Activated T-helper 2 cell treated with anti-CD3 and anti-CD28 coated beads, Interferon-gamma antibody, Interleukin-2, Interleukin-4, amounts not matched to agents 10 μg/mL and 5 μg/mL and 100 μg/mL, durations not matched to agents 14 hours and 24 hours and 36 hours (primary cell): ENCODE measurements around the gene PLA2G1B. TPM values are rescaled to one million over a fixed set of nuclear protein-coding genes. Genes with fewer than 3 reads are reported as not detected.
A peak's percentile ranks its signal among the peaks of the same experiment; 100 is the strongest.

ENCODE experiments used
- DNase-seq: peaks from one replicate; pipeline ENCODE4 v3.0.0; 2021; ENCODE audit warnings: low spot score
- H3K27ac Mint-ChIP-seq: one replicate; pipeline ENCODE4 v1.8.0; 2021; ENCODE audit warnings: mixed read lengths
- H3K27me3 Mint-ChIP-seq: one replicate; pipeline ENCODE4 v1.8.0; 2021; ENCODE audit warnings: low read depth, mixed read lengths
- H3K36me3 Mint-ChIP-seq: one replicate; pipeline ENCODE4 v1.8.0; 2021; ENCODE audit warnings: low read depth, mixed read lengths
- H3K4me1 Mint-ChIP-seq: one replicate; pipeline ENCODE4 v1.8.0; 2021; ENCODE audit warnings: low read depth, mixed read lengths
- H3K4me3 Mint-ChIP-seq: one replicate; pipeline ENCODE4 v1.8.0; 2021; ENCODE audit warnings: low read depth, mild to moderate bottlenecking, moderate library complexity, mixed read lengths
- H3K9me3 Mint-ChIP-seq: one replicate; pipeline ENCODE4 v1.8.0; 2021; ENCODE audit warnings: mixed read lengths
- intact Hi-C: fragments of 100-400 bp; cut with micrococcal nuclease; formaldehyde crosslinking; loops from one replicate; pipeline ENCODE4 v1.15.1; 2023
- total RNA-seq: library from RNA; stranded (reverse); gene quantifications from 2 replicates; pipeline ENCODE4 v1.2.3, GENCODE V29; 2022

The PLA2G1B gene
- total RNA-seq: not detected in 2 replicates

GRCh38 chr12:120327593-120327992 is at the start of gene PLA2G1B:
Gene PLA2G1B (minus strand): TSS chr12:120327779. CDS start chr12:120327753, 26 bp downstream.
- H3K4me3 Mint-ChIP-seq: no peak within 1 kb of the TSS
- intact Hi-C loops: loop anchor here (5.0 to 10.0 kb wide), 2 partner anchors 110 to 257 kb away; partner anchors contain the start of genes COX6A1 and POP5

DNA sequence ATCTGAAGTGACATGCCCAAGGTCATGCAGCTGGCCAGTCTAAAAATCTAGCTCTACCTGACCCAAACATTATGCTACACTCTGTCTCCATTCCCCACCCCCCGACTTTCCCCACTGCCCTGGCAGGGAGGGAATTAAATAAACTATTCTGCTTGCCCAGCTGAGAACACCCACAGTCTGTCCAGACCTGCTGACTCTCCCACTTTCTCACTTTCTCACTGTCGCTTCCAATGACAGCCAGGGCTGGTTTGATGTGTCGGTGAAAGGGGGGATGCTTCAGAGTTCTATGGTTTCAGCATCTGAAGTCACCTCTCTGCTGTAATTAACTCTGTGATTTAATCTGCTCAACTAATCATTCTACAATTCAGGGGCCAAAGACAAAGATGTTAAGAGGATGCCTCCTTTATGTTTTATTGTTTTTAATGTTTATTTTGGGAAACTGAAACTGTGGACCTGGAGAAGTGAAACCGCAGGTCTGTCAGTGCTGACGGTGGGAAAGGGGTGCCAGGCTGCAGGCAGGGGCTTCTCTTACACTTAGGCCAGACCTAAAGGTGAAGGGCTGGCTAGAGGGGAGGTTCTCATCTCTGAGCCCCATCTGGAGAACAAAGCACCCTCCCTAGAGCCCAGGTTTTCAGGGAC is 49.5 kb upstream of the PLA2G1B start:
- no peak overlapping the region for H3K27ac Mint-ChIP-seq
- no peak for DNase-seq
- no peaks in the 10 kb centered on the region for H3K4me1 Mint-ChIP-seq
- H3K36me3 Mint-ChIP-seq: no peaks in the 10 kb centered on the region
- H3K4me3 Mint-ChIP-seq: no peak overlapping the region
- H3K9me3 Mint-ChIP-seq: no peaks in the 10 kb centered on the region
- H3K27me3 Mint-ChIP-seq: peaks cover 53% of the 10 kb centered on the region
- intact Hi-C loops: no loop called here

More at GRCh38 chr12:120327593-120327992, at the start of gene PLA2G1B:
- peaks cover 3% of the 10 kb centered on the region for H3K27me3 Mint-ChIP-seq
- no peak within 1 kb of the TSS for H3K27ac Mint-ChIP-seq
- DNase-seq: no peak
- peaks cover 9% of the 10 kb centered on the region for H3K4me1 Mint-ChIP-seq
- H3K9me3 Mint-ChIP-seq: no peaks in the 10 kb centered on the region
- H3K36me3 Mint-ChIP-seq: no peaks in the 10 kb centered on the region

- intact Hi-C loops: no loop called here
- Mint-ChIP-seq H3K4me3 (no peak overlapping the region), H3K4me1 (no peaks in the 10 kb centered on the region), H3K36me3 (no peaks in the 10 kb centered on the region), H3K27me3 (peaks cover 53% of the 10 kb centered on the region), H3K27ac (no peak overlapping the region), H3K9me3 (no peaks in the 10 kb centered on the region)
- no peak for DNase-seq
These were observed 48.8 kb upstream of the PLA2G1B start for GRCh38 chr12:120376416-120376815.

- Mint-ChIP-seq H3K9me3 (no peaks in the 10 kb centered on the region), H3K27me3 (peaks cover 53% of the 10 kb centered on the region), H3K27ac (no peak overlapping the region), H3K4me1 (no peaks in the 10 kb centered on the region), H3K4me3 (no peak overlapping the region), H3K36me3 (no peaks in the 10 kb centered on the region)
- intact Hi-C loops: no loop called here
- DNase-seq: no peak
These were observed 48.4 kb upstream of the PLA2G1B start for GRCh38 chr12:120376009-120376408.

- H3K4me3 Mint-ChIP-seq: no peak overlapping the region
- H3K9me3 Mint-ChIP-seq: no peaks in the 10 kb centered on the region
- H3K27me3 Mint-ChIP-seq: peaks cover 66% of the 10 kb centered on the region
- H3K4me1 Mint-ChIP-seq: peaks cover 9% of the 10 kb centered on the region
- intact Hi-C loops: no loop called here
- peaks cover 4% of the 10 kb centered on the region for H3K36me3 Mint-ChIP-seq
- H3K27ac Mint-ChIP-seq: no peak overlapping the region
- DNase-seq: no peak
These were observed 46.1 kb upstream of the PLA2G1B start for GRCh38 chr12:120373683-120374082.

- intact Hi-C loops: no loop called here
- H3K36me3 Mint-ChIP-seq: peaks cover 4% of the 10 kb centered on the region
- no peak for DNase-seq
- peaks cover 67% of the 10 kb centered on the region for H3K27me3 Mint-ChIP-seq
- H3K9me3 Mint-ChIP-seq: no peaks in the 10 kb centered on the region
- no peak overlapping the region for H3K27ac Mint-ChIP-seq
- H3K4me1 Mint-ChIP-seq: peaks cover 11% of the 10 kb centered on the region
- H3K4me3 Mint-ChIP-seq: peak overlapping the region; percentile 61
These were observed 43.0 kb upstream of the PLA2G1B start for GRCh38 chr12:120370343-120371243.

DNA sequence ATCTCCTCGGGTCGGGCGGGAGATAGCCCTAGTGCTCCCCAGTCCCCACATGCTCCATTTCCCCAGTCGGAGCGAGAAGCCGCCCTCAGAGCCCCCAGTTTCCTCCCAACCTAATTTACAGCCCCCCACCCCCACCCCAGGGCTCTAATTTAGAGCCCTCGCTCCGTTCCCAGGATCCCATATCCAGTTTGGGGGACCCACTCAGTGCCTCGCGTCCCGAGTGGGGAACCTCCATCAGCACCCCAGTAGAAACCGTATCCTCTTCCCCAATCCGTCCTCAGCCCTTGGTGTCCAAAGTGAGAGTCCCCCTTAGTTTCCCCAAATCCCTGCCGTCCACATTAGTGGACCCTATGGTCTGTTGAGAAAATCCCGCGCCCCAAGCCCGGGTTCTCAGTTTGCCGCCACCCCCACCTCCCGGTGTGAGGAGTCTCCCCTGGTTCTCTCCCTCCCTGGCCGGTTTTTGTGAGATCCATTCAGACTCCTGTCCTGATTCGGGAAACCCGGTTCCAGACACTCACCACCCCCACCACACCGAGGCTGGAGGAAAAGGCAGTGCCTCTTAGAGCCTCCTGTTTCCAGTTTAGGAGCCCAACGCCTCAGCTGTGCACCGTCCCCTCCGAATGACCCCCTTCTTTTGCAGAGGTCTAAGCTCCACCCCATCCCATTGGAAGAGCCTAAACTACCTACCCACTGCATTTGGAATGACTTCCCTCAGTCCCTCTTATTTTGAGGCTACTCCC is 42.2 kb upstream of the PLA2G1B start:
- Mint-ChIP-seq H3K9me3 (no peaks in the 10 kb centered on the region), H3K4me3 (peak overlapping the region; percentile 61), H3K27me3 (peaks cover 68% of the 10 kb centered on the region), H3K36me3 (peaks cover 4% of the 10 kb centered on the region), H3K4me1 (peaks cover 11% of the 10 kb centered on the region), H3K27ac (no peak overlapping the region)
- DNase-seq: no peak
- intact Hi-C loops: no loop called here

DNA sequence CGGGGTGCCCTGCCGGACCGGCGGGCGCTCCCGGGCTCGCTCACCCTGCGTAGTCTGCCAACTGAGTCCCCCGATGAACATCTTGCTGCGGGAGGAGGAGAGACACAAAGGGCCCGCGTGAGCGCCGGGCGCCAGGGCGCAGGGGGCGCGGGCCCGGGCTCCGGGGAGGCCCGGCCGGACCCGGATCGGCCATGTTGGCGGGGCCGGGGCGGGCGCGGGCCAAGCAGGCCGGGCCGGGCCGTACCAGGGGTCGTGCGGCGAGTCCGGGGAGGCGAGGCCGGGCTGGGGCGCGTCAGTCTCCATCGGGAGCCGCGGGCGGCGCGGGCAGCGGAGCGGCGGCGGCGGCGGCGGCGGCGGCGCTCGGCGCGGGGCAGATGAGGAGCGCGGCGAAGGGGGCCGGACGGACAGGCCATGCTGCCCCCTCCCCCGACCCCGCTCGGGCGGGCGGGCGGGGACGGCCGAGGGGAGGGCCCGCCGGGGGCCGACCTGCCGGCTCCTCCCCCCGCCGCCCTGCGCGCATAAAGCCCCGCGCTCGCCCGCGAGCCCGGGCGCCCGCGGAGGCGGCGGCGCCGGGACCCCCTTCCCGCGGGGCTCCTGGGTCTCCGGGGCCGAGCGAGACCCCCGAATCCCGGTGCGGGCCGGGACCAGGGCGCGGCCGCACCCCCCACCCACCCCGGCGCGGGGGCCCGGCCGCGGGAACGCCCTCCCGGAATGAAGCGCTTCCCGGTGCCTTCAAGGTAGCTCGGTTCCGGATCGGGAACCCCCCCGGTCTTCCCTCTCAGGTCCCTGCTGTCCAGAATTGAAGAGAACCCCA is 41.4 kb upstream of the PLA2G1B start, which contains the start of gene MSI1:
TSS of gene MSI1 (minus strand) at position 376 of the 814 bp plus-strand sequence. CDS start at position 303, 73 bp downstream.
- peaks cover 11% of the 10 kb centered on the region for H3K4me1 Mint-ChIP-seq
- no peaks in the 10 kb centered on the region for H3K9me3 Mint-ChIP-seq
- no peak within 1 kb of the TSS for H3K27ac Mint-ChIP-seq
- intact Hi-C loops: no loop called here
- H3K36me3 Mint-ChIP-seq: peaks cover 4% of the 10 kb centered on the region
- DNase-seq: no peak
- H3K4me3 Mint-ChIP-seq: peak within 1 kb of the TSS; percentile 61
- peaks cover 67% of the 10 kb centered on the region for H3K27me3 Mint-ChIP-seq

DNA sequence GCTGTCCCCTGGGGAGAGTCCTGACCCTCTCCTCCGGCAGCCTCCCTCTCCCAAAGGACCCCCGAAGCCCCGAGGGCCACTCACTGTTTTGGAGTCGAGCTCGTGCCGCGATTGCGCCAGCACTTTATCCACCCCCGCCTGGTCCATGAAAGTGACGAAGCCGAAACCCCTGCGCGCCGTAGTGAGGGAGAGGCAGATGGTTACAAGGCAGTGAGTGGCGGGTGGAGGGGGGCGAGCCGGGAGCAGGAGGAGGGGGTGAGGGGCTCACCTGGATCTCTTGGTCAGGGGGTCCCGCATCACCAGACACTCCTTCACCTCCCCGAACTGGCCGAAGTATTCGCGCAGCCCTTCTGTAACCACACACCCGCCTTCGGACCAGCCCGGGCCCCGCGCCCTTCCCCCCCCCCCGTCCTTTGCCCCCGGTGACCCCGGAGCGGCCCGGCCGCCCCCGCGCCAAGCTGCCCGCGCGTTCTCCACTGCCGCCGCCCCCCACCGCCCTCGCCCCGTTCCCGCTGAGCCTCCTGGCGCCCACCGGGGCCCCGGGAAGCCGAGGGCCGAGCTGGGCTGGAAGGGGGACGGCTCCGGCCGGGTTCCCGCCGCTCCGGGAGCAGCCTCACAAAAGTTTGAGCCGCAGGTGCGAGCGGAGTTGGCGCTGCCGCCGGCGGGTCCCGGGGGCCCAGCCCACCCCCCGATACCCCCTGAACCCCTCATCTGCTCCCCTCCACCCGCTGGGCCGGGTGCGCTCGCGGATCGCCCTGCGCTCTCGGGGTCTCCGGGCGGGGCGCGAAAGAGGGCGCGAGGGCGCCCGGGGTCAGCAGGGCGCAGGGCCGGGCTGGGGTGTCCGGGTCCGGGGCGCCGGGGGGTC is 40.6 kb upstream of the PLA2G1B start:
- DNase-seq: no peak
- H3K27me3 Mint-ChIP-seq: peaks cover 74% of the 10 kb centered on the region
- no peaks in the 10 kb centered on the region for H3K9me3 Mint-ChIP-seq
- H3K4me1 Mint-ChIP-seq: peaks cover 11% of the 10 kb centered on the region
- intact Hi-C loops: no loop called here
- no peak overlapping the region for H3K27ac Mint-ChIP-seq
- peak overlapping the region; percentile 64 for H3K4me3 Mint-ChIP-seq
- H3K36me3 Mint-ChIP-seq: peaks cover 4% of the 10 kb centered on the region

- peaks cover 4% of the 10 kb centered on the region for H3K36me3 Mint-ChIP-seq
- no peak for DNase-seq
- H3K4me1 Mint-ChIP-seq: peaks cover 11% of the 10 kb centered on the region
- no peak overlapping the region for H3K27ac Mint-ChIP-seq
- H3K4me3 Mint-ChIP-seq: peak overlapping the region; percentile 64
- peaks cover 76% of the 10 kb centered on the region for H3K27me3 Mint-ChIP-seq
- intact Hi-C loops: no loop called here
- no peaks in the 10 kb centered on the region for H3K9me3 Mint-ChIP-seq
These were observed 39.8 kb upstream of the PLA2G1B start for GRCh38 chr12:120367233-120367923.

DNA sequence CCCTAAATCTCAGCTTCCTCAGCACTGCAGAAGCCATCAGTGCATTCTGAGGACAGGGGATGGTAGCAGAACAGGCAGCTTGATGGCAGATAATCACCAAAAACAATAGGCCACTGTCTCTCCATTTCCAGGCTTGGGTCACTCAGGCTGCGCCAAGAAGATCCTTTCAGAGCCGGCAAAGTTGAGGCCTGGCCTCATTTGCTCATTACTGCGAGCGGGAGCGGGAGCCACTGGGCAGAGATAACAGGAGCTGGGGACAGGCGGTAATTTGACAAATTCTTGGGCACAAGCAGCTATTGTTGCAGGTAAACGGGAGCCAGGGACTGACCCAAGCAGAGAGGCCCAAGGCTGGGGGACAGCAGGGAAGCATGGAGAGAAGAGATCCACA is 39.3 kb upstream of the PLA2G1B start:
- Mint-ChIP-seq H3K4me1 (peaks cover 11% of the 10 kb centered on the region), H3K36me3 (peaks cover 4% of the 10 kb centered on the region), H3K27ac (no peak overlapping the region), H3K27me3 (peaks cover 76% of the 10 kb centered on the region), H3K4me3 (no peak overlapping the region), H3K9me3 (no peaks in the 10 kb centered on the region)
- intact Hi-C loops: no loop called here
- no peak for DNase-seq
